Central memory CD4-positive, alpha-beta T cell (primary cell): ENCODE data around the gene MED22.
"Not testable (repeated sequence)": the region's sequence is repeated elsewhere in the genome, so short reads cannot be mapped to it uniquely, and the experiment has no call there.

Source experiments
- DNase-seq: peaks from one replicate; pipeline ENCODE4 v3.0.0; 2022

Gene MED22

DNA sequence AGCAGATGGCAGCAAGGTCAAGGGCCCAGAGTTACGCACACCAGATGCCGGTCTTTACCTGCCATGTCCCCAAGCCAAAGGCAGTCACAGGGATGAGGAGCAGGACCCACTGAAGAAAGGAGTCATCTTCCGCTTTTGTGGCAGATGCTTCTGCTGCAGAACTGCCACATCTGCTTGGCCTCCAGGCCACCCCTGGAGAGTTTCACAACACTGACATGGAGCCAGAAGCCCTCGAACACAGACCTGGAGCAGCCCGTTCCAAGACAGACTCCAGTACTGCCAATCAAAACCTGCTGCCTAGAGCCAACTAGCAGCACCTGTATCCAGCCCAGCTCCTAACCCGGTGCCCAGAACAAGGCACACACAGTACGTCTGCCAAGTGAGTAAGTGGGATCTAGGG lies 6.8 kb upstream of the MED22 start:
- DNase-seq: no peak

DNA sequence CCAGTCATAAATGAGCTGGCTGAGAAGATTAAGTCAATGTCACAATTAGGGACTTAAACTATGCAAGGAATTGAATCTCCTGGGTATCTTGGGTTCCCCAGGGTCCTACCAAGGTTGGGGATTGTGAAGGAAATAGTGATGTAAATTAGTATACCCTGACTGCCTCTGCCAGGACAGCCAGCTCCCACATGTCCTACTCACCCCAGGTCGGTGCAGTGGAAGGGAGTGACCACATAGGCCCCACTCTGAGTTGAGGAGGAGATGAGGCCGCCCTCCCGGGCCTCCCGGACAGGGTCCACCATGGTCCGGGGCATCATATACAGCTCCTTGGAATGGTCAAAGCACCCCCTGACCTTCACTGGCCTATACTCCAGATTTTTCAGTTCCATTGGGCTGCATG lies 5.6 kb upstream of the MED22 start:
- DNase-seq: no peak

DNA sequence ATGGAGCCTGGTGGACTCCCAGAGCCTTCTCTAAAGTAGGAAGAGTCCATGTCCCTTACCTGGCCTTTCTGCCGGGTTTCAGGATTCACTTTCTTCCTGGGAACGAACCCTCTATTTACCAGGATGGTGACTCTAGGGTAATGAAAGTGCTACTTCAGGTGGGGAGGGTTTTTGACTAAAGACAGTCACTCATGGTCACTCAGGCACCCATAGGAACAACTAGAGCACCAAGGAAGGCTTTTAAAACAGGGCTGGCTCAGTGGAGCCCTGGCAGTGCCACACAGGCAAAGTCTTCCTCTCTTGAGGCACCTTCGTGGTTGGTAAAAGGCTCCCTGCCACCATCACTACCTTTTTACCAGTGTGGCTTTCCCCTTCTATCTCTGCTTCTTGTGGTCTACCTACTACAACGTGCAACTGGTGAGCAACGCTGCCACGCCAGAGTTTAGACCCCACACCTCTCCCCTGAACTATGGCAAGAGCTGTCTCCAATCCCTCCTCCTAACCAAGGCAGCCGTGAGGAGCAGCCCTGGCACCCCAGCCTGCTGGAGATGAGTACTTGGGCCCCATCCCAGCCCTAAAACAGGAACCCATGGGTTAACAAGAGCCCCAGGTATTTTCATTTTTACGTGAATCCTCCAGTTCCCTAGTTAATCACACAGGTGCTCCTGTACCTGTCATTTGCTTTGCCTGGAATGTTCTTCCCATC lies 4.9 kb upstream of the MED22 start:
- no peak for DNase-seq

DNA sequence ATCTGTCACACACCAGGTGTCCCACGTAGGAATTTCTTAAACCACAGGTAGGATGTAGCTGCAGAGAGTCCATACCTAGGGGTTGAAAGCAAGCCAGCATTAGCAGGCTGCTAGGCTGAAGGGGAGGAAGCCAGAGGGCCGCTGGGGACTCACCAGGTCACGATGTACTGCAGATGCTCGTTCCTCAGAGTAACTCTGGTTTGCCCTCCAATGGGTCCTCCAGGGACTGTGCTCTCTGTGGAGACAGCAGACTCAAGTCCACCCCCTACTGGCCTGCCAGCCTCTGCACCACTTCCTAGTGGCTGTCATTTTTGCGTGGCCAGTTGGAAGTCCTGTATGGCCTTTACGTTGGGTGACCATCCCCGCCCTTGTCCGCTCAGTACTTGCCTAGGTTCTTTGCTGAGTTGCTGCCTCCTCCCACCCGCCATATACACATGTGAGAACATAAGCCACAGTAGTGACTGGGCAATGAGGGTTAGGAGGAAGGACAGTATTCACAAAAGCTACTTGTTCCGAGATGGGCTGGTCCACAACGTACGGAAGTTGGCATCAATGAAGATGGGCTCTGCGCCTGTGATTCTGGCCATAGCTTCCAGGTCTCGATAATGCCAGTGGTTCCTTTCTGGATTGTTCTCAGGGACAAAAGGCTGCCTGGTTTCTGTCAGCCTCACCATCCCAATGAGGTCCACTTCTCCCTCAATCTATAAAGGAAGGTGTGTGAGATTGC lies 4.1 kb upstream of the MED22 start:
- no peak for DNase-seq

DNA sequence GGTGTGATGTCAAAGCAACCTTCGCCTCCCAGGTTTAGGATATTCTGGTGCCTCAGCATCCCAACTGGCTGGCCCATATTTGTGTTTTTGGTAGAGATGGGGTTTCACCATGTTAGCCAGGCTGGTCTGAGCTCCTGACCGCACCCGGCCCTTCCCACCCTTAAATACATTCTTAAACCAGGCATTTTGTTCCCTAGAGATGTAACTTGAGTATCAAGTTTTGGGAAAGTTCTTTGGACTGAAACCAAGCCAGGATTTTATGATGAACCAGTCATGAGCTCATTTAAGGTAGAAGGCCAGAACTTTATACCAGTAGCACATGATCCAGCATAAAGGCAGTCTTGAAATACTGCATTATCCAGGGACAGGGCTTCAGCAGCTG lies 3.6 kb upstream of the MED22 start:
- DNase-seq: no peak

DNA sequence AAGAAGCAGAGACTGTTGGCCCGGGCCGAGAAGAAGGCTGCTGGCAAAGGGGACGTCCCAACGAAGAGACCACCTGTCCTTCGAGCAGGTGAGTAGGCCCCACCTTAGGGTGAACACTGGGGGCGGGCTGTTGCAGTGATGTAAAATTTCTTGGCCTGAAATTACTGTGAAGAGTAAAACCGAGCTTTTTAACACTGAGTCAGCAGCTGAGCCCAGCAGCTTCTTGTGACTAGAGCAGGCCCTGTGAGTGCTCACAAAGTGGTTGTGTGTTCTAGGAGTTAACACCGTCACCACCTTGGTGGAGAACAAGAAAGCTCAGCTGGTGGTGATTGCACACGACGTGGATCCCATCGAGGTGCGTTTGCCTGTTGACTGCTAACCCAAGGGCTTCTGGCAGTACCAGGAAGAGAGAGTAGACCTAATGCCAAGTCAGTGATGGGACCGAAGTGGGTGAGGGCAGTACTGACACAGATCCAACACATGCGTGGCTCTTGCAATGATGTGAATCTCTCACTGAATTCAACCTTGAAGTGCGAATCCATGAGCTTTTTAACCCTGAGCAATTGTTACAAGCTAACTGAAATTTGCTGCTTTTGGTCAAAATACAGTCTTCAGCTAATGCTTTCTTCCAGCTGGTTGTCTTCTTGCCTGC lies 2.2 kb upstream of the MED22 start:
- no peak for DNase-seq

DNA sequence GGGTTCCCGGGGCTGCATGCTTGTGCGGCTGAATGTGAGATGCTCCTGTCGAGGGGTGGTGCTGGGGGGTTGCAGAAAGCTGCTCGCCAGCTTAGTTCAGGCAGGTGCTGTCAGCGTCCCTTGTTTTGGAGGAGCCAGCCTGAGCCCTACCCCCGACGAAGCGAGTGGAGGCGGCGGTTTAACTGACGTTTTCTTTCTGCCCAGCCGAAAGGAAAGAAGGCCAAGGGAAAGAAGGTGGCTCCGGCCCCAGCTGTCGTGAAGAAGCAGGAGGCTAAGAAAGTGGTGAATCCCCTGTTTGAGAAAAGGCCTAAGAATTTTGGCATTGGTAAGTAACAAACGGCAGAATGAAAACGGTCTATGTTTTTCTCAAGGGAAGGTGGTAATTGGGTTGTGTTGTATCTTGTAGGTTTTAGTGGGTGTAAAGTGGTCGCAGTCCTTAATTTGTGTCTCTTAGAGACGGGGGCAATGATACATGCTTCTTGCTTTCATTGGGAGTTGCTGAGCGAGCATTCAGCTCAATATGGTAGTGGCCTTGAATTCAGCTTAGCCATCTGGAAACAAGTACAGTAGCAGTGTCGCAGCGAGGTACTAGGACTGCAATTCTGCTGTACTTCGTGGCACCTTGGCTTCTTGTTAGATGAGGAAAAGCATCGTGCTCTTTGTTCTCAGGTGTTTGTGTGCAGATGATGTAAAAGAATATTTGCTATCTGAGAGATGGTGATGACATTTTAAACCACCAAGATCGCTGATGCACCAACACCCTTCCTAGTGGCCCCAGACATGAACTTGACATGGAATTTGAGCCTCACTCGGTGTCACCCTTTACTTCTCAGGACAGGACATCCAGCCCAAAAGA lies 1.0 kb upstream of the MED22 start:
- DNase-seq: no peak

DNA sequence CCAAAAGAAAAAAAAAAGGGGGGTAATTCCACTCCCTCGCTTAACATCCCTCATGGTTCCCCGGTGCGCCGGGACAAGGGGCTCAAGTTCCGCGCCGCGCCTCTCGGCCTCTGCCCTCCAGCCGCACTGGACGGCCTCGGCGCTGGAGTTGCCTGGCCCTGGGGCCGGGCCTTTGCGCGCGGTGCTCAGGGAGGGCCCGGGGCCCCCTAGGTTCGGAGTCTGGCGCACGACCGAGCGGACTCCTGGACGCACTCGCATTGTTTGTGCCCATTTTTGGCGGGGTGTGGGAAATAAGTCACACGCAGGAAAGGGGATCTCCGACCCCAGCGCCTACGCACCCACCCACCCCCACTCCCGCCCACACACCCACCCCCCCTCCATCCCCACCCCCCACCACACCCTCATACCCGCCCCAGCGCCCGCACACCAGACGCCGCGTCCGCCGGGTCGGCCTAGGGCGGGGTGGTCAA lies 381 bp downstream of the MED22 start:
- DNase-seq: peak; percentile 39

DNA sequence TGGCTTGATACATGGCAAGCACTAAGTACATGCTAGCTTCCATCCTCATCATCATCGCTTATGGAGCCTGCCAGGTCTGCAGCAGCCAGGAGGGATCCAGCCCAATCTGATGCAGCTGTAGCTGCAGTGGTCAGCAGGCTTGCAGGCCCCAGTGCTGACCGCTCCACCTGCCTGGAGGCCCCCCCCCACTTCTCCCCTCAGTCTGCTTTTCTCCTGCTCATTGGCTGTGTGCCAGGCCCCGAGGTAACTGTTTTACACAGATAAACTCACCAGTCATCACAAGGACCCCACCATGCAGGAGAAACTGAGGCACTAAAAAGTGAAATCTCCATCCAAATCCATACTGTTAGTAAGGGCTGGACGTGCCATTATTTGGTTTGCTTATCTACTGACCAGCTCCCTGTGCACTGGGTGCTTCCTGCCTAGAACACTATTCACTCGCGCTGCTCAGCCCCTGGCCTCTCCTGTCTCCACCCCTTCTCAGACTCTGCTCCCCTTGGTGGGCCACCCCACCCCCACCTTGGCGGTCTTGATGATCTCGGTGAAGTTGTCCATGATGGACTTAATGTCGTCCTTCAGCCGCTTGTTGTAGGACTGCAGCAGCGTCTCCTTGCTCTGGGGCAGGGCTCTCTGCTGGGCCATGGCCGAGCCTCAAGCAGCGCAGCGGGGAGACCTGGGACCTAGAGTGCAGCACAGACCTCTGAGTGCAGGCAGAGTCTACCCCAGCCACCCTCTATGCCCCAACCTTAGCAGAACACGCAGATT lies 1.7 kb downstream of the MED22 start:
- no peak for DNase-seq

DNA sequence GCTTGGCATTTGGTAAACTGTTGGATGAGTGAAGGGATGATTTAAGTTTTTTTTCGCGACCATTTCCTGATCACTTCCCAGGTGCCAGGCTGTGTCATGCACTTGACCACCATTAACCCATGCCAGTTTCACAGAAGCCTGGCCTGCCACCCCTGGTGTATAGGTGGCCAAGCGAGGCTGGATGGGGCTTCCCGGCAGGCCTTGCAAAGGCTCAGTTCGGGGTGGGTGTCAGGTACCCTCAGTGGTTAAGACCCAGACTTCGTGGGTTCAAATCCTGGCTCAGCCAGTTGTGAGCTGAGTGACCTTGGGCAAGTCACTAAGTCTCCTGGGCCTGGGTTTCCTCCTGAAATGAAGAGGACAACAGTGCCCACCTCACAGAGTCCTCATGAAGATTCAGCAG lies 2.3 kb downstream of the MED22 start:
- no peak for DNase-seq

DNA sequence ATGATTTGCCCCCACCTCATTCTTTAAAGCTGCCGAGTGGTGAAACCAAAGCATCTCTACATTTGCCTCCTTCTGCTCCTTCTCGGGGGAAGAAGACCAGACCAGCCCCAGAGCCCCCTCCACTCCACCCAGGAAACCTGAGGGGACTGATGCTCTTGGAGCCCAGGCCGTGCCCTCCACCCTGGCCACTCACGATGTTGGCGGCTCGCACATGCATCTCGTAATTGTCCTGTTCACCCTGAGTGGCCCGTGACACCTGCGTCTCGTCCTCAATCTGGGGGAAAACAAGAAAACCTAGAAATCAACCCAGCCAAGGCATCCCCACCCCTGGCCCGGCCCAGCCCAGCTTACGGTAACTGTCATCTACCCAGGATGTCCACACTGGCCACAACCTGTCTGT lies 3.0 kb downstream of the MED22 start:
- no peak for DNase-seq

DNA sequence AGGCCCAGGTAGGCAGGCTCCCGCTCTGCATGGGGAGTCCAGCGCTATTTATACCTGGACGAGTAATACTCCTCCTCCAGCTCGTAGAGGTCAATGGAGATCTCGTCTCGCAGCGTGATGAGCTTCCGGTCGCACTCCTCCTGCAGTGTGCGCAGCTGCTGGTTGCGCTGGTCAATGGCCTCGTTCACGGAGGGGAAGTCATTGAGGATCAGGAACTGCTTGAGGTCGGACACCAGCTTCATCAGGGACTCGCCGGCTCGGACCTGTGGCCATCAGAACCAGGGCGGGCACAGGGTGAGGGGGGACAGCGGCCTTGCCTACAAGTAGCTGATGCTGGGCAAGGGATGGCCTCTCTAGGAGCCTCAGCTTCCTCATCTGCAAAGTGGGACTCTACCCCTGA lies 3.9 kb downstream of the MED22 start:
- no peak for DNase-seq

DNA sequence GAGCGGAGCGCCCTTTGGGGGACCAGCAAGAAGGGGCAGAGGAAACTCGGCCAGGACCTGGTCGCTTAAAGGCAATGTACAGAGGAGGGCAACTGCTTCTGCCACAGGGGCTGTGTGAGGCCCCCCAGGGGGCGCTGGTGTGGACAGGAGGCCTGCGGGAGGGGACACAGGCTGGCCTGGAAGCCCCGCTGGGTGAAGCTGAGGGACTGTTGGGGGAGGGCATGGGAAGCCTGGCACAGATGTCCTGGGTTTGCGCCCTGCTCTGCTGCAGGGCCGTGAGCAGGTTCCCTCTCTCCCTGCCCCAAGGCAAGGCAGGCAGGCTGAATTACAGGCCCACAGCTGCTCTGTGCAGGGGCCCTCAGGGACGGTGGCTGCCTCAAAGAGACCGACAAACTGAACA lies 5.4 kb downstream of the MED22 start:
- DNase-seq: no peak

DNA sequence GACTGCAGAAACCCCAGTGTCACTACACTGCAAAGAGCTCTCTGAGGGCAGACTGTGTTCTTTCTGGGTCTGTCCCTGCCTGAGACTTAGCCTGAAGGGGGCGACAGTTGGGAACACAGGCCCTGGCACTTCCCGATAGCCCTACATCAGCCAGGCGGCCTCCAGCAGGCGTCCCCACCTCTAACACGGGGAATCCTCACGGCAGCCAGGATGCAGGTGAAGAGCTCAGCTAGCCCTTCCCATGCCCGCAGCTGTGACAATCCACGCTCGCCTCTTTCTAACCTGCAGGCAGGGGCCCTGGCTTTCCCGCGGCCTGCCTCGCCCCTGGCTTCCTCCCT lies 5.9 kb downstream of the MED22 start:
- no peak for DNase-seq

DNA sequence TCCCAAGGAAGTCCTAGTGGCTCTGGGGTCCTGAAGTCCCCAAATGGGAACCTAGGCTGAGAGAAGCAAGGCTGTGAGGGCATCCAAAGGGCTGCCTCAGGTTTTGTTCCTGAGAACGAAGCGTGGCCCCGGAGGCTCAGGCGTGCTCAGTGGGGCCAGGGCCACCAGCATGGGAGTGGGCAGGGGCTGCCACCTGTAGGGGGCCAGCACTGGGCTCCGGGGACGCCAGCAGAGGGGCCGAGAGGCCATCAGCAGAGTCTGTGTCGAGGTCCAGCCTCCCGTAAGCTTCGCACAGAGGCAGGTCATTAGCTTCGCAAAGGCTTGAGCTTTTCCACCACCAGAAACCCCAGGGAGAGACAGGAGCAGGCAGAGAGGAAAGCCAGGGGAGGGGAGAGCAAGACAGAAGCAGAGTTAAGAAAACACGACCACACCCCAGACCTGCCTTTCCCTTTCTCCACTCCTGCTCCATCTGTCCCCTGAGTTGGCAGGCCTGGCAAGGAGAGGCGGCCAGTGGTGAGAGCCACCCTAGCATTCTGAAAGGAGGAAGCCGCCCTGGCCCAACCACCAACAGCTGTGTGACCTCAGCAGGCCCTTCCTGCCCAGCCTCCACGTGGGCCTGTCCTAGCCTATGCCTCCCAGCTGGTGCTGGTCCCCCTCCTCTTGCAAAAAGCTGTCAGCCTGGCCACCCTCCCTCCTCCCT lies 6.4 kb downstream of the MED22 start:
- DNase-seq: no peak

DNA sequence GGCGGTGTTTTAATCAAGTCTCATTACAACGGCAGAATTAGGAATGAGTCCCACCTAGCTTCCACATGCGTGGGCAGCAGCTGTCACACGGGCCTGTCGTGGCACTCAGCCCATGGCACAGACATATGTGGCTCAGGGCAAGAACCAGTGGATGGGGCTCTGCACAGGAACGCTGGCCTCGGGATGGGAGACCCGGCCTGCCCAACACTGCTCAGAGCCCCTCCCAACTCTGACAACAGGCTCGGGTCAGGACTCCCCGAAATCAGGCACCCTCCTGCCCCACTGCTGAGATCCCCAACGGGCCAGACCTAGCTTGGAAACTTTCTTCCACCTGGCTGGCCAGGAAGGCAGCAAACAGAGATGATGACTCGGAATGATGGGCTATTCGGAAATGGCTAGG lies 7.0 kb downstream of the MED22 start:
- no peak for DNase-seq

DNA sequence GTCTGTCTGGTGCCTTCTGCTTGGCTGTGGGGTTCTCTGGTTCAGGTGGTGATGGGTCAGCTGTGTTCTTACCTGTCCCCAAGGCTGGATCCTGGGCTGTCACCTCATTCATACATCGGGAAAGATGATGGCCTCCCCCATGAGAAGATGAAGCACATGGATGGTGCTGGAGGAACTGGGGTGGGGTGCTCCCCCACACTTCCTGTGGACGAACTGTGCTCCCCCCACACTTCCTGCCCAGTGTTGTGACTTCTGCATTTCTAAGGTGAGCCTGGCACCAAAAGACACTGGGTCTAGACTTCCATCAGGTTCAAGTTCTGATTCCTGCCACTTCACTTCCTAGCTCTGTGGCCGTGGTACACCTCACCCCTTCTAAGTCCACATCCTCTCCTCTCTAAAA lies 7.7 kb downstream of the MED22 start:
- no peak for DNase-seq

DNA sequence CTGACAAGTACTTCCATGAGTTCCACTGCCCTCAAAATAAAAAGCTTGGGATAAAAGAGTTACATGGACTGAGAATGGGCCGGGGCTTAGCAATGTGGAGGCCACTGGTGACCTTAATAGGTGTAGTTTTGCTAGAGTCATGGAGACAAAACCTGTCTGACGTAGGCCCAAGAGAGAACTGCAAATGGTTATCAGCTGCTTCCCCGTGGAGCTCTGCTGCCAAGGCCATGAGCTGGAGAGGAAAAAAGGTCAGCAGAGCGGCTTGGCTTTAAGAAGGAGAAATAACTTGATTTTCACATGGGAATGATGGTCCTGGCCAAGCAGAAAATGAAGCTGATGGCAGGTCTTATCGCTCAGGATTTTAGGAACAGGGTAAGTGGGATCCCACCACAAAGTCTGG lies 8.3 kb downstream of the MED22 start:
- DNase-seq: no peak

DNA sequence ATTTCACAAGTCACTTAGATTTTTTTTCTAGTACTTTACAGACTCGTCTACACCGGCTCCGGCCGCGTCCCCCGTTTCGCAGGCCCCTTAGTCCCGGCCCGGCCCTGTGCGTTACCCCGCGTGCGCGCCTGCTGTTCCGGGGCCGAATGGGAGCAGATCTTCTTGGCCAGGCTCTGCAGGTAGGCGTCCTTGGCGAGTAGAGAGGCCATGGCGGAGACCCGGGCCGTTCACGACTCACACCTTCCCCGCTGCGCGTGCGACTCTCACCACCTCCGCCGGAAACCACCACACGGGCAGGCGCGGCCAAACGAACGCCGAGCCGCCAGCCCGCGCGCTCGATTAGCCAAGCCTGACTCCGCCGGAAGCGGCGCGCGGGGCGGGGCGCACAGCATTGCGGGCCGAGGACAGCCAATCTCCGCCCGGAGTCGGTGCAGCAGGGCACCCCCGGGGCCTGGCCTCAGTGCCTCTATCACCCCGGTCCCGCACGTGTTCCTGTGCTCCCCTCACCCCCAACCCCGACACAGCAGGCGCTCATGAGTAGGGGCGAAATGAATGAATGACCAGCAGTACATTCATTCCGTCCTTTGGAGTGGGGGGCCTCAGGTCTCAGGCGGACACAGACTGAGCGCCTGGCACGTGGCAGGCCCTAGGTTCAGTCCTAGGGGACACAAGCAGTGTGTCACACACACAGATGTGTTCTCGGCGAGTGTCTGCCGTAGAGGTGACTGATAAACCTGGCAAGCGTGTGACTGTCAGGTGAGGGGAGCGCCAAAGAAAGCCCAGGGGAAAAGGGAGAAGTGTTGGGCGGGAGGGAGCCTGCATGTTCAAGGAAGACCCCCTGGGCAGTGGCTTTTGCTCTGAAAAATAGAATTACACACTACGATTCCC lies 11.8 kb downstream of the MED22 start, which contains the start of gene SURF6:
Gene SURF6, minus strand, starts transcription at position 265 of the 888 bp plus-strand sequence. Its CDS starts 56 bp downstream, at position 209.
- DNase-seq: peak; percentile 93

DNA sequence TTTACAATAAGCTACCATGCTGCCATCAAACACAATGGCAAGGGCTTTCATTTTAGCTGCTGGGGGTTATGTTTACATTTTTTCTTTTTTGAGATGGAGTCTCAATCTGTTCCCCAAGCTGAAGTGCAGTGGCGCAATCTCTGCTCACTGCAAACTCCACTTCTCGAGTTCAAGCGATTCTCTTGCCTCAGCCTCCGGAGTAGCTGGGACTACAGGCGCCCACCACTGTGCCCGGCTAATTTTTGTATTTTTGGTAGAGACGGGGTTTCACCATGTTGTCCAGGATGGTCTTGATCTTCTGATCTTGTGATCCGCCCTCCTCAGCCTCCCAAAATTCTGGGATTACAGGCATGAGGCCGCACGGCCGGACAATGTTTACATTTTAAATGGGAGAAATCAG lies 13.0 kb downstream of the MED22 start:
- DNase-seq: not testable (repeated sequence)

DNA sequence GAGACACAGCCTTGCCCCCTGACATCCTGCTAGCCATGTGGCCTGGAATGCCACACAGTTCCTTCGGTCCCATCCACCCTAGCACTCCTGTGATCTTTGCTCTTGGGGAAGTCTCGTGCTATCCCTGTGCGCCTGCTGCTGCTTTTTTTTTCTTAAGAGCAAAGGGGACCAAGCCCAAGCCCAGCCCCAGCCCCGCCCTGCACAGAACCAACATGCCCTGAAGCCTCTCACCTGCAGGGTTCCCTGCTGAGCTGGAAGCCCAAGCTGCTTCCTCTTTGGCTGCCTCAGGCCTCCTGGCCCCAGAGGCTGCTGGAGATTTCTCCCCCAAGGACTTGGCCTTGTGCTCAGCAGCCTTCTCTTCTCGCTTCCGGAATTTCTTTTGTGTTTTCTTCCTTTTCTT lies 13.8 kb downstream of the MED22 start:
- no peak for DNase-seq
